Effector memory CD8-positive, alpha-beta T cell (primary cell): ENCODE data around the gene CREB5.
A peak's percentile ranks its signal among the peaks of the same experiment; 100 is the strongest.
"Not testable (repeated sequence)": the region's sequence is repeated elsewhere in the genome, so short reads cannot be mapped to it uniquely, and the experiment has no call there.

Experiments used
- ATAC-seq: fragments of 150-1000 bp; cut with Tn5 transposase; replicated peaks from 2 replicates; pipeline ENCODE4 v1.10.0; 2021; ENCODE audit warnings: mild to moderate bottlenecking, moderate library complexity
- DNase-seq, 3 experiments: peaks; one replicate each; pipeline ENCODE4 v3.0.0; 2021
- H3K27ac Mint-ChIP-seq, 2 donors: one replicate each; pipeline ENCODE4 v1.8.0; 2022; ENCODE audit warnings: mild to moderate bottlenecking in 2 of 2, mixed read lengths in 2 of 2, moderate library complexity in 2 of 2
- H3K27me3 Mint-ChIP-seq, 2 donors: one replicate each; pipeline ENCODE4 v1.8.0; 2022; ENCODE audit warnings: mixed read lengths in 2 of 2
- H3K36me3 Mint-ChIP-seq: one replicate; pipeline ENCODE4 v1.8.0; 2022; ENCODE audit warnings: mild to moderate bottlenecking, moderate library complexity, mixed read lengths; ENCODE audit not compliant: insufficient read depth
- H3K4me1 Mint-ChIP-seq, 2 donors: one replicate each; pipeline ENCODE4 v1.8.0; 2022; ENCODE audit warnings: low read depth in 2 of 2, mixed read lengths in 2 of 2
- H3K4me3 Mint-ChIP-seq, 2 donors: one replicate each; pipeline ENCODE4 v1.8.0; 2022; ENCODE audit warnings: mild to moderate bottlenecking in 2 of 2, mixed read lengths in 2 of 2, moderate library complexity in 2 of 2
- H3K9me3 Mint-ChIP-seq, 2 donors: one replicate each; pipeline ENCODE4 v1.8.0; 2022; ENCODE audit warnings: mixed read lengths in 2 of 2

Gene CREB5

DNA sequence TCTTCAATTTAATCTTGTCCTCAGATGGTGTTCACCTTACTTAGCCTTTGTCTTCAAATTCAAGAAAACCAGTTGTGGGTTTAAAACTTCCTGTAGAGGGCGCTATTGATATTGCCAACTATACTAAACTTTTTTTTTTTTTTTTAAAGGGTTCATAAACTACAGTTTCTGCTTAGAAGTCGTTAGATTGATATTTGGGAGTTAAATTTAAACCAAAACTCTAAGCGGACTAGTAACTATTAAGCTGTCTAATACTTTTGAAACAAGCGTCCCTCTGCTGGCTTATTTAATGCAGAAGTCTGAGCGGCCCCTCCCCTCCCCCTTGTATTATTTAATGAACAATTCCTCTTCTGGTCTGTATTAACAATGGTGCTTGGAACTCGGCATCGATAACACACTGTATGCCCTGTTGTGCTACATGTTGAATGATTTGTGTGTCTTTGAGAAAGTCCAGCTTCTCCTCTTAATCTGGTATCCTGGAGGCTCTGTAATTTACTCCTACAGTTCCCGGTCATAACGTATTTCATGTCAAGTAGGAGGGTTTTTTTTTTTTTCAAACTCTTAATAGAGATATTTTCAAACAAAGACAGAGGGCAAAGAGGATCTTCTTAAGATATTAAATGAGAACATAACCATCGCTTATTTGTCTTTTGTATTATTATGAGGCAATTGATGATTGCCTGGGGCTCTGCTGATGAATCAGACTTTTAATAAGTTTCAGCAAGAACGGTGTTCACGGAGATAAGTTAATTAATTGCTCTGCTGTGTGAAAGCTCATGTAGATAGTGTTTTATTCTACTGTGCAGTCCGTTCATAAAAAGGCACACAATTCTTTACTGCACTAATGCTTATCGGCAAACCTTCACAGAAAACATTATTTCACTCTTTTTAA is 22.6 kb upstream of the CREB5 start:
- no peaks in the 10 kb centered on the region for H3K36me3 Mint-ChIP-seq
- no peak overlapping the region for H3K27ac Mint-ChIP-seq

DNA sequence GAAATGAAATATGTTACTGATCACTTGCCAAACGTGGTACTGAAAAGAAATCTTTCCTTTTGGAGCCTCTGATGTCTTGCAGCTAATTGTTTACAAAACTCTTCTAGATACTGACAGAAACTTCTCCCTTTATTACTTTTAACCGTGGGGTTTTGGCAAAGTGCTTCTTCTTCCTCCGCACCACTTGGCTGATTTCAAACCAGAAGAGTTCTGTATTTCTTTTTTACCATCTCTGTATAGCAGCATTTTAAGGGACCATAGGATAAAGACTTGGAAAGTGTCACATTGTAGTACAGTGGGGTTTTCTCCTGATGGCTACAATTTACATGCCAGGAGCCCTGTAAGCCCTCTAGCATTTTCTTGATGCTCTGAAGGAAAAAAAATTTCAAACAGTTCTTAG is 21.9 kb upstream of the CREB5 start:
- peaks cover 1 to 4% of the 10 kb centered on the region in 2 donors for H3K4me1 Mint-ChIP-seq
- DNase-seq: no peak
- H3K4me3 Mint-ChIP-seq: no peak overlapping the region
- H3K27me3 Mint-ChIP-seq: peaks cover 39 to 60% of the 10 kb centered on the region in 2 donors
- no peak for ATAC-seq
- no peaks in the 10 kb centered on the region for H3K9me3 Mint-ChIP-seq
- H3K36me3 Mint-ChIP-seq: no peaks in the 10 kb centered on the region
- H3K27ac Mint-ChIP-seq: no peak overlapping the region

More for the DNA sequence above, 22.6 kb upstream of the CREB5 start:
- DNase-seq (no peak), ATAC-seq (no peak)
- H3K27me3 Mint-ChIP-seq: peaks cover 32 to 60% of the 10 kb centered on the region in 2 donors
- H3K4me1 Mint-ChIP-seq: peaks cover 1 to 4% of the 10 kb centered on the region in 2 donors
- no peaks in the 10 kb centered on the region for H3K9me3 Mint-ChIP-seq
- no peak overlapping the region for H3K4me3 Mint-ChIP-seq

DNA sequence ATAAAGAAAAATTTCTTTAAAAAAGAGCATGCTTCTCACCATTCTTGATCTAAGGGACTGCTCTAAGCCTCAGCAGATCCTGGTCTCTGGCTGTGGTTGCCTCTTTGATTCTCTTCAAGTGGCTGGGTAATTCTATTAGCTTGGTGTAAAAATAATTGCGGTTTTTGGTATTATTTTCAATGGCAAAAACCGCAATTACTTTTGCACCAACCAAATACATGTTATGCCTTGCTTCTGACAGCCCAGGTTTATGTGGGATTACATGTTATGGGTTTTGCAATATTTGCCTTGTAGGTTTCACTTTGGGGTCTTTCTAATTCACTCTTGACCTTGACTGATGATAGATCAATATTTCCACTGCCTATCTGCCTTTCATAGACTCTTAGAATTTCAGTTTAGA is 20.0 kb upstream of the CREB5 start:
- H3K27ac Mint-ChIP-seq: no peak overlapping the region
- ATAC-seq (no peak), DNase-seq (no peak)
- peaks cover 1 to 4% of the 10 kb centered on the region in 2 donors for H3K4me1 Mint-ChIP-seq
- no peaks in the 10 kb centered on the region for H3K9me3 Mint-ChIP-seq
- H3K27me3 Mint-ChIP-seq: peaks cover 42 to 53% of the 10 kb centered on the region in 2 donors
- no peaks in the 10 kb centered on the region for H3K36me3 Mint-ChIP-seq
- no peak overlapping the region for H3K4me3 Mint-ChIP-seq

- H3K36me3 Mint-ChIP-seq: no peaks in the 10 kb centered on the region
- DNase-seq: no peak
- H3K4me3 Mint-ChIP-seq: no peak overlapping the region
Observed at GRCh38 chr7:28395404-28395803, 16.9 kb upstream of the CREB5 start.

DNA sequence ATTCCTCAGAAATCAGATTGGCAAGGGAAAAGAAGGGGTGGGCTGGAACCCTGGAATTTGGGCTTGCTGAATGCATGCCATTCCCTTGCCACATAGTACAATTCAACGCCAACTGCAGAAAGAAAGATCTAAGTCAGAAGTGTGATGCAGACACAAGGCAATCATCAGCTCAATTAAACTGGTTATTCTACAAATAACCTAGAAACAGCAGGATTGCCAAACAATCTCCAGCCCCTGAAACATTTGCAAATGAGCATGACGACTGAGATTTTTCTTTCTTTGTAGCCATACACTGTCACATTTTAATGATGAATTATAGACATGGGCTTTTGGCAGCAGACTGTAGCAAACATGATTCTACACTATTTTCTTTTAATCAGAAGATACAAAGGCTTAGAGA is 16.5 kb upstream of the CREB5 start:
- no peak overlapping the region for H3K4me3 Mint-ChIP-seq
- no peaks in the 10 kb centered on the region for H3K9me3 Mint-ChIP-seq
- no peak overlapping the region for H3K27ac Mint-ChIP-seq
- no peaks in the 10 kb centered on the region for H3K4me1 Mint-ChIP-seq
- no peaks in the 10 kb centered on the region for H3K36me3 Mint-ChIP-seq
- no peak for DNase-seq
- ATAC-seq: no peak
- H3K27me3 Mint-ChIP-seq: peaks cover 28 to 32% of the 10 kb centered on the region in 2 donors

More at GRCh38 chr7:28395404-28395803, 16.9 kb upstream of the CREB5 start:
- Mint-ChIP-seq H3K4me1 (no peaks in the 10 kb centered on the region), H3K27me3 (peaks cover 28 to 32% of the 10 kb centered on the region in 2 donors), H3K27ac (no peak overlapping the region), H3K9me3 (no peaks in the 10 kb centered on the region)
- ATAC-seq: no peak

- Mint-ChIP-seq H3K9me3 (no peaks in the 10 kb centered on the region), H3K4me3 (no peak overlapping the region), H3K36me3 (no peaks in the 10 kb centered on the region), H3K4me1 (no peaks in the 10 kb centered on the region), H3K27me3 (peaks cover 18 to 23% of the 10 kb centered on the region in 2 donors), H3K27ac (no peak overlapping the region)
- DNase-seq: no peak
- no peak for ATAC-seq
Observed at GRCh38 chr7:28397141-28397540, 15.2 kb upstream of the CREB5 start.

GRCh38 chr7:28400838-28401360 is 11.4 kb upstream of the CREB5 start:
- DNase-seq (no peak), ATAC-seq (no peak)
- no peaks in the 10 kb centered on the region for H3K4me1 Mint-ChIP-seq
- H3K27ac Mint-ChIP-seq: no peak overlapping the region
- H3K27me3 Mint-ChIP-seq: peaks cover 5 to 9% of the 10 kb centered on the region in 2 donors
- H3K36me3 Mint-ChIP-seq: no peaks in the 10 kb centered on the region
- H3K4me3 Mint-ChIP-seq: no peak overlapping the region
- no peaks in the 10 kb centered on the region for H3K9me3 Mint-ChIP-seq

DNA sequence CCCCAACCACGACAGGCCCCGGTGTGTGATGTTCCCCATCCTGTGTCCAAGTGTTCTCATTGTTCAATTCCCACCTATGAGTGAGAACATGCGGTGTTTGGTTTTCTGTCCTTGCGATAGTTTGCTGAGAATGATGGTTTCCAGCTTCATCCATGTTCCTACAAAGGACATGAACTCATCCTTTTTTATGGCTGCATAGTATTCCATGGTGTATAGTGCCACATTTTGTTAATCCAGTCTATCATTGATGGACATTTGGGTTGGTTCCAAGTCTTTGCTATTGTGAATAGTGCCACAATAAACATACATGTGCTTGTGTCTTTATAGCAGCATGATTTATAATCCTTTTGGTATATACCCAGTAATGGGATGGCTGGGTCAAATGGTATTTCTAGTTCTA is 10.8 kb upstream of the CREB5 start:
- peaks cover 9 to 16% of the 10 kb centered on the region in 2 donors for H3K27me3 Mint-ChIP-seq
- H3K4me3 Mint-ChIP-seq, H3K4me1 Mint-ChIP-seq, ATAC-seq, H3K27ac Mint-ChIP-seq, H3K36me3 Mint-ChIP-seq, DNase-seq, H3K9me3 Mint-ChIP-seq: not testable (repeated sequence)

- no peaks in the 10 kb centered on the region for H3K9me3 Mint-ChIP-seq
- DNase-seq (no peak), ATAC-seq (no peak)
- peaks cover 3% of the 10 kb centered on the region for H3K36me3 Mint-ChIP-seq
- peaks cover 46 to 57% of the 10 kb centered on the region in 2 donors for H3K27me3 Mint-ChIP-seq
- H3K27ac Mint-ChIP-seq: no peak overlapping the region
- peaks cover 9 to 19% of the 10 kb centered on the region in 2 donors for H3K4me1 Mint-ChIP-seq
- H3K4me3 Mint-ChIP-seq: no peak overlapping the region
Observed at GRCh38 chr7:28405662-28406061, 6.7 kb upstream of the CREB5 start.

GRCh38 chr7:28406192-28406591 is 6.1 kb upstream of the CREB5 start:
- Mint-ChIP-seq H3K27me3 (peaks cover 51 to 62% of the 10 kb centered on the region in 2 donors), H3K27ac (no peak overlapping the region), H3K36me3 (peaks cover 3% of the 10 kb centered on the region), H3K4me3 (no peak overlapping the region), H3K9me3 (no peaks in the 10 kb centered on the region), H3K4me1 (peaks cover 13 to 24% of the 10 kb centered on the region in 2 donors)
- ATAC-seq: no peak
- no peak for DNase-seq

DNA sequence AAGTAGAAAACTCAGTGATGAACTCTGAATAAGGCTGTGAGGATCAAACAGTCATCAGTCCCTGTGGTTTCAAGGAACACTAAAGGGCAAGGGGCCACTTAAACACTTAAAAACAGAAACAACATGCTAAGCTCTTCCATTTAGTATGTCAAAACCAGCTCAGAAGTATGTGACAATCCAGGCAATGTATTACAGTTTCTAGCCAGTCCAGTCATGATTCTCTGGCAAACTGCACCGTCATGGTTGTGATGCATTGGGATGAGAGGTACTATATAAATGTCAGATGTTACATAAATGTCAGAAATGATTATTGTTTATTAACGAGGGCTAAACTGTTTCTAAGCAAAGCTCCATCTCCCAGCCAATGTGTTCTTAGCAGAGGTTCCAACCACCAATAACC is 4.7 kb upstream of the CREB5 start:
- Mint-ChIP-seq H3K9me3 (no peaks in the 10 kb centered on the region), H3K27ac (no peak overlapping the region), H3K36me3 (peaks cover 3% of the 10 kb centered on the region), H3K27me3 (peaks cover 66 to 76% of the 10 kb centered on the region in 2 donors), H3K4me1 (peaks cover 13 to 25% of the 10 kb centered on the region in 2 donors), H3K4me3 (no peak overlapping the region)
- DNase-seq (no peak), ATAC-seq (no peak)

DNA sequence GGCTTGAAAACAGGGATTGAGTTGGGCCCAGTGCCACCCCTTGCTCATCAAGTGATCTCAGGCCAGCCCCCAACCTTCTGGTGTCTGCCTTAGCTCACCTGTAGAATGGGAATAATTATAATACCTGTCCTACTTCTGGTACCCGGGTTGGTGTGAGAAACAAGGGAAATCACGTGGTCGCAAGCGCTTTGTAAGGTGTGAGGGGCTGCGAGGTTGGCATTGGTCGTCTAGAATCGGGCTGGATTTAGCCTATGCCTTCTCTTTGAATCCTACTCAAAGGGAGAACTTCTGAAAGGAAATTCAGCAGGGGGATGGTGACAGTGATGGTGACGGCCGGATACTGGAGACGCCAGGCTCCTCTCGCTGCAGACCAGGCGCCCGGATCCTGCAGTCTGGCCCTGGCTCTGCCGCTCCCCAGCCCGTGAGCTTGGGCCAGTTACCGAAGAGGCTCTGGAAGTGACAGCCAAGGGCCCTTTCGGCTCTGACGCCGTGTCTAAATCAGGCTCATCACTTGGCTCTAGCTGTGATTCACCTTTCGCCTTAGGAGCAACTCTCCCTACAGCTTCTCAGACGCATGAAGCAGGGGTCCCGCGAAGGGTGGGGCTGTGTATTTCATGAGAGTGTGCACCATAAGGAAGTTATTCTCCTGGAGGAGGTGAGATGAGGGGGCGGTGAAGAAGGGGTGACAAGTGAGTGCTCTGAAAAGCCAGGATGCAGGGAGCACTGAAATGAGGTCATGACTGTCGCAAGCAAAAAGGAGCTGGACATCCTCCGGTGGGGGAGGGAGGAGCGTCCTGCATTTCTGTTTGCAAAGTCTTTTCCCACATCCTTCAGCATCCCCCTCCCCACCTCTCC is 4.0 kb upstream of the CREB5 start:
- H3K36me3 Mint-ChIP-seq: peaks cover 3% of the 10 kb centered on the region
- H3K27ac Mint-ChIP-seq: no peak overlapping the region
- H3K4me3 Mint-ChIP-seq: peak overlapping the region; percentile 80 to 84
- H3K9me3 Mint-ChIP-seq: no peaks in the 10 kb centered on the region
- H3K27me3 Mint-ChIP-seq: peaks cover 72 to 79% of the 10 kb centered on the region in 2 donors
- ATAC-seq: no peak
- no peak for DNase-seq
- peaks cover 13 to 25% of the 10 kb centered on the region in 2 donors for H3K4me1 Mint-ChIP-seq

DNA sequence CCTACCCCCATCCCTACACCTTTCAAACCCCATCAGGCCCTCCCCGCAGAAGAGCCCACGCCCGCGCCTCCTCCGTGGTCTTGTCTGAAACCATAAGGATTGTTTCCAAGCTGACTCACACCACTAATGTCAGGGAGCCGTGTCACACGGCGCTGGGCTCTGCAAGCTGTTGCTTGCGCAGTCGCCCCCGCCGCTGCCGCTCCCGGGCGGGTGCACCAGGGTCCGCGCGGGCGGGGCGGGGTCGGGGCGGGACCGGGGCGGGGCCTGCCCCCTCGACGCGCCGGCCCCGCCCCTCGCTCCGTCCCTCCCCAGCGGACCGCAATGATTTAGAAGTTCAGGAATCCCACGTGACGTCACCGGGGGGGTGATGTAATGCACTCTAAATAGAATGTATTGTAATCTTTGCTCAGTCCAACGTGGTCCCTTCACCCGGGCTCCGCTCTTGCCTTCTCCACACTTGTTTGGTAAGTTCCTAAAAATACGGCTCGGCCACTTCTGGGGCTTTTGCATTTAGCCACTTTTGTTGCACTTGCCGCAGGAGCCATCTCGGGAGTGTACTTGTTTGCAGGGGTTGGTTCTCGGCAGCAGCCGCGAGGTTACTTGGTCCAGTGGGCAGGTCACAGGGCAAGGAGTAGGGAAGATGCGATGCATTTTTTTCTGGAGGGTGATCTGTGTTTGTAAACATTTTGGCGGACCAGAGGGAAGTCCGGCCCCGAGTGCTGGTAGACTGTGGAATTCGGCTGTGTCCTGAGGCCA is 3.2 kb upstream of the CREB5 start:
- no peak overlapping the region for H3K27ac Mint-ChIP-seq
- ATAC-seq: peak; percentile 52
- H3K9me3 Mint-ChIP-seq: no peaks in the 10 kb centered on the region
- peak overlapping the region; percentile 80 to 84 for H3K4me3 Mint-ChIP-seq
- H3K27me3 Mint-ChIP-seq: peaks cover 80 to 87% of the 10 kb centered on the region in 2 donors
- H3K4me1 Mint-ChIP-seq: peaks cover 13 to 25% of the 10 kb centered on the region in 2 donors
- peak in 2 of 3 experiments; percentile 4 to 13 for DNase-seq
- peaks cover 3% of the 10 kb centered on the region for H3K36me3 Mint-ChIP-seq
